Epithelial cell of esophagus (primary cell): Measurements from ENCODE around the gene ACTR1A.

ENCODE experiments used
- DNase-seq: peaks from one replicate; pipeline ENCODE4 v3.0.0; 2010; ENCODE audit warnings: low read depth
- H3K4me3 ChIP-seq: 2 replicates; pipeline ENCODE4 v1.5.1; 2011; ENCODE audit warnings: mild to moderate bottlenecking, low read length, control low read depth
- CTCF ChIP-seq: IDR thresholded peaks from 2 replicates; pipeline ENCODE4 v1.5.1; 2011; ENCODE audit warnings: low read depth, mild to moderate bottlenecking, low read length, control low read depth, inconsistent platforms; ENCODE audit not compliant: insufficient read depth; ENCODE audit errors: missing control alignments

Gene ACTR1A

GRCh38 chr10:102534333-102534732 is 31.8 kb upstream of the ACTR1A start:
- no peak for TF ChIP-seq CTCF
- DNase-seq = no peak
- H3K4me3 ChIP-seq = no peak overlapping the region

GRCh38 chr10:102527546-102527945 is 25.0 kb upstream of the ACTR1A start:
- no peak for TF ChIP-seq CTCF
- DNase-seq = no peak
- H3K4me3 ChIP-seq = no peak overlapping the region

- H3K4me3 ChIP-seq = no peak overlapping the region
- no peak for DNase-seq
- TF ChIP-seq CTCF = no peak
These were observed 22.2 kb upstream of the ACTR1A start for GRCh38 chr10:102524746-102525145.

- no peak for TF ChIP-seq CTCF
- DNase-seq = no peak
- H3K4me3 ChIP-seq = no peak overlapping the region
These were observed 20.9 kb upstream of the ACTR1A start for GRCh38 chr10:102523250-102524029.

- H3K4me3 ChIP-seq = no peak overlapping the region
- TF ChIP-seq CTCF = no peak
- no peak for DNase-seq
These were observed 20.4 kb upstream of the ACTR1A start for GRCh38 chr10:102522874-102523249.

GRCh38 chr10:102519246-102519825 is 16.8 kb upstream of the ACTR1A start:
- DNase-seq = no peak
- TF ChIP-seq CTCF = no peak
- H3K4me3 ChIP-seq = no peak overlapping the region

GRCh38 chr10:102517553-102517952 is 15.0 kb upstream of the ACTR1A start:
- no peak for TF ChIP-seq CTCF
- DNase-seq = no peak

More at GRCh38 chr10:102517553-102517952, 15.0 kb upstream of the ACTR1A start:
- H3K4me3 ChIP-seq = no peak overlapping the region
